GM21737 (cell line): ENCODE results near the gene MUC21.
"Not testable (repeated sequence)": the region's sequence is repeated elsewhere in the genome, so short reads cannot be mapped to it uniquely, and the experiment has no call there.

Source experiments
- ATAC-seq: cut with Tn5 transposase; IDR thresholded peaks from one replicate; pipeline ENCODE4 v1.9.1; 2021; ENCODE audit warnings: mild to moderate bottlenecking, moderate library complexity; ENCODE audit not compliant: unreplicated experiment

Gene MUC21

GRCh38 chr6:31005249-31006020 is 21.9 kb downstream of the MUC21 start:
- ATAC-seq = no peak

- no peak for ATAC-seq
Observed at GRCh38 chr6:31007694-31008093, 24.2 kb downstream of the MUC21 start.

GRCh38 chr6:31008165-31008564 is 24.6 kb downstream of the MUC21 start:
- ATAC-seq = no peak

- ATAC-seq = no peak
Observed at GRCh38 chr6:31009731-31010130, 26.2 kb downstream of the MUC21 start.

GRCh38 chr6:31010393-31011060 is 27.0 kb downstream of the MUC21 start, which contains the start of gene MUC22:
TSS of gene MUC22 (plus strand) at chr6:31010474. CDS start at chr6:31010707, 233 bp downstream.
- no peak for ATAC-seq

- ATAC-seq = no peak
Observed at GRCh38 chr6:31011153-31011552, 27.6 kb downstream of the MUC21 start.

GRCh38 chr6:31016659-31017299 is 33.3 kb downstream of the MUC21 start:
- no peak for ATAC-seq

GRCh38 chr6:31017436-31017835 is 33.9 kb downstream of the MUC21 start:
- ATAC-seq = not testable (repeated sequence)

GRCh38 chr6:31020057-31020456 is 36.5 kb downstream of the MUC21 start:
- no peak for ATAC-seq

GRCh38 chr6:31020631-31021255 is 37.2 kb downstream of the MUC21 start:
- ATAC-seq = not testable (repeated sequence)

- ATAC-seq = not testable (repeated sequence)
Observed at GRCh38 chr6:31021705-31022531, 38.4 kb downstream of the MUC21 start.

GRCh38 chr6:31025595-31025994 is 42.1 kb downstream of the MUC21 start:
- no peak for ATAC-seq

GRCh38 chr6:31031095-31031494 is 47.6 kb downstream of the MUC21 start:
- no peak for ATAC-seq

- ATAC-seq = no peak
Observed at GRCh38 chr6:31033075-31033474, 49.6 kb downstream of the MUC21 start.

GRCh38 chr6:31035862-31036497 is 52.5 kb downstream of the MUC21 start:
- ATAC-seq = no peak

GRCh38 chr6:31037169-31037568 is 53.7 kb downstream of the MUC21 start:
- ATAC-seq = no peak

GRCh38 chr6:31037682-31038081 is 54.2 kb downstream of the MUC21 start:
- ATAC-seq = no peak

GRCh38 chr6:31038559-31038958 is 55.0 kb downstream of the MUC21 start:
- ATAC-seq = no peak
